Measurements from ENCODE around the gene MAP4K4.

Gene MAP4K4

GRCh38 chr2:101815739-101816391 lies 118.4 kb downstream of the MAP4K4 start:
- no peak for DNase-seq (ENCODE audit: low read depth in 2 of 2)

- DNase-seq (ENCODE audit: low read depth in 2 of 2): no peak
Measured at GRCh38 chr2:101816598-101816997, 119.1 kb downstream of the MAP4K4 start.

DNA sequence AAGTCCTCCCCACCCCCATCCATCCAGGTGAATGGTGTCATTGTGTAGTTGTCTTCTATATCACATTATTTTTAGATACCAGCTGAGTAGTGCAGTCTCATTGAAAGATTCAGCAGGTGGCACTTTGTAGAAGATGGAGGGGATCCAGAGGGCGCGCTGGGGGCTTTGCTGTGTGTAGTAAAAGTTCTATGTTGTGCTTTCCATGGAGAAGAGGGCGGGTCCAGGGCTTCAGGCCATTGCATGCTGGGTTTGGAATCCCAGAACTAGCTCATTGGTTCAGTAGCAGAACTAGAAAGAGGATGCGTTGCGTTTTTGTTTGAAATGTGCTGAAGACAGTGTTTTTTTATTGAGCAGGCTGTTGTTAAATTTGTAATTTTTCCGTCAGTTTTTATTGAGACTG lies 120.0 kb downstream of the MAP4K4 start:
- DNase-seq (ENCODE audit: low read depth in 2 of 2): no peak

DNA sequence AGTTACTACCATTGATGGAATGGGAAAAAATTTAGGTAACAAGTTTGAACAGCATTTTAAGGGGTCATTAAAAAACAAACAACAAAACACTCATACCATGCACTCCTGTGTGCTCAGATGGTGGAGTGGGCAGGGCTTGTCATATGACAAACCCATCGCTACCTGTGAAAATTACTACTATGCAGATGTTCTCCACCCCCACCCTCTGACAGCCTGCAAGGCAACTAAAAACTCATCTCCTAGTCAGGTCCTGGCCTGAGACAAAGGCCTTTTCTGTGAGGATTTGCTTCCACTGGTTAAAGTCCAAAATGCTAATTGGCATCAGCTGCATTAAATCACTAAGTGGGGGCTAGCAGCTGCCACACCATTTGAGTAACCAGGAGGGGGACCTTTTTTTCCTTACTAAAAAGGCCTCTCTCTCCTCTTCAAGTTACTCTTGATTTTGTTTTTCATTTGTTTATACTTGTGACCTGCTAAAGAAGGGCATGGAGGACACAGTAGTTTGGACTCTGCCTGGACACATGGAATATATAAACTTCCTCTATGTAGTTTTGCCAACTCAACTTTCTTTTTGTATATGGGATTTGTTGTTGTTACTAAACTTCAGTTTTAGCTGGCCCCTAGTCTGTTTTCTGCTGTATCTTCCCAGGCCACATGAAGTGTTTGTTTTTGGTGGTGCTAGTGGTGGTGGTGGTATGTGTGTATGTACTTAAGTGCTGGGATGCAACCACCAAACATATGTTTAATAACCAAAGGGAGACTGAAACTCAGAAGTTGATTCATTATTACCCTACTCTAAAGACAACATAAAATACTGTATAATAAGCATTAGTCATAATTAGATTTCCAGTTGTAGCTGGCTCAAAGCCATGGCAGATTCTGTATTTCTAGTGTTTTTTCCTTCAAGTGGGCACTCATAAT lies 121.3 kb downstream of the MAP4K4 start:
- no peak for DNase-seq (ENCODE audit: low read depth in 2 of 2)

- peak in 1 of 2 donors; percentile 23 for DNase-seq (ENCODE audit: low read depth in 2 of 2)
Measured at GRCh38 chr2:101820519-101820918, 123.0 kb downstream of the MAP4K4 start.

DNA sequence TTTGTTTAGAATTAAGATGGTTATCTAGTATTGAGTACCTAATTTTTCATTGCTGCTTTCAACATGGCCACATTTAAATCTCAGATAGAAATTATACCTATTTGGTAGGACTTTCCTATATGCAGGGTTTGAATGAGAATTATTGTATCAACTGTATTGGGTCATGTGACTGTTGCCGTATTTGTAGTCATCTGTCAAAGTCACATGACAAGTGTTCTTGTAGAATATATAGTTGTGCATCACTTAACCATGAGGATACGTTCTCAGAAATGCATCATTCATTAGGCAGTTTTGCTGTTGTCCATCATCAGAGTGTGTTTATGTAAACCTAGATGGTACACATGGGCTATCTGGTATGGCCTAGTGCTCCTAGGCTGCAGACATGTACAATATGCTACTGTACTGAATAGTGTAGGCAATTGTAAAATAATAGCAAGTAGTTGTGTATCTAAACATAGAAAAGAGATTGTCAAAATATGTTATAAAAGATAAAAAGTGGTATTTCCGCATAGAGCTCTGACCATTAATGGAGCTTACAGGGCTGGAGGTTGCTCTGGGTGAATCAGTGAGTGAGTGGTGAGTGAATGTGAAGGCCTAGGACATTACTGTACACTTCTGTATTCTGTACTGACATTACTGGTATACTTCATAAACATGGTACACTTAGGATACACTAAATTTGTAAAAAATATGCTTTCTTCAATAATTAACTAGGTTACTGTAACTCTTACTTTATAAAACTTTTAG lies 123.7 kb downstream of the MAP4K4 start:
- no peak for DNase-seq (ENCODE audit: low read depth in 2 of 2)

GRCh38 chr2:101821828-101822458 lies 124.4 kb downstream of the MAP4K4 start:
- DNase-seq (ENCODE audit: low read depth in 2 of 2): no peak

GRCh38 chr2:101823347-101823791 lies 125.9 kb downstream of the MAP4K4 start:
- peak; percentile 44 to 45 for DNase-seq (ENCODE audit: low read depth in 2 of 2)

- no peak for DNase-seq (ENCODE audit: low read depth in 2 of 2)
Measured at GRCh38 chr2:101823859-101824258, 126.4 kb downstream of the MAP4K4 start.

DNA sequence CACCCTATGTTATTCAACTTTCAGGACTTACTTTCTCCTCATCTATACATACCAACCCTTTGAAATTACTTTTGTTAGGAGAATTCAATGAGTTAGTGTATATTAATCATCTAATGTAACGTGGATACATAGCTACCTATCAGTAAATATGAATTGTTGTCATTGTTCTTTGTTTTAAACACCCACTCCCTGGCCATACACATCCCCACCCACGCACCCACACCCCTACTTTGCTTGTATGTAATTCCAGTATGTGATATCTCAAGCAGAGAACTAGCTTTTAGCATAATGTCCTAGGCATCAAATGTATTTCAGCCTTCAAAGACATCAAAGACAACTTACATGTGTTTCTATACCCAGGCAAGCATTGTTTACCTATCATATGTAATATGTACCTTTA lies 129.2 kb downstream of the MAP4K4 start:
- DNase-seq (ENCODE audit: low read depth in 2 of 2): no peak

- DNase-seq (ENCODE audit: low read depth in 2 of 2): no peak
Measured at GRCh38 chr2:101827246-101827645, 129.7 kb downstream of the MAP4K4 start.

GRCh38 chr2:101828257-101828656 lies 130.8 kb downstream of the MAP4K4 start:
- no peak for DNase-seq (ENCODE audit: low read depth in 2 of 2)

- DNase-seq (ENCODE audit: low read depth in 2 of 2): no peak
Measured at GRCh38 chr2:101828673-101829334, 131.3 kb downstream of the MAP4K4 start.

GRCh38 chr2:101829429-101829828 lies 131.9 kb downstream of the MAP4K4 start:
- no peak for DNase-seq (ENCODE audit: low read depth in 2 of 2)

- no peak for DNase-seq (ENCODE audit: low read depth in 2 of 2)
Measured at GRCh38 chr2:101830146-101830545, 132.6 kb downstream of the MAP4K4 start.

DNA sequence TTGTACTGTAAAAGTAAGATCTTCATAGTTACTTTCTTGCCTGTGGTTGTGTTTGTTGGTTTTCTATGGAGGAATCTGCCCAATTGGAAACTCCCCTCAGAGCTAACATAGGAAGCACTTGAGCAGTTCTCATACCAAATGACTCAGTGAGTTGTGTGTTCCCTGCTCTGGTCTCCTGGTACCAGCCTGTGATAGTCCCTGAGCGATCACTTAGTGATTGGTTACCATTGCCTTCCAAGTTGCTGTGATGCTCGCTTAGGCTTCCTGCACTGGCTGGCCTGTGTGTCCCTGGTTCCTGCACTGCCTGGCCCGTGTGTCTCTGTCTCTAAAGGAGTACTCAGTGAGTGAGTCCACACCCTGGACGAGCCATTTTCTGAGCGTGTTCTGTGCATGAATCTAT lies 133.0 kb downstream of the MAP4K4 start:
- DNase-seq (ENCODE audit: low read depth in 2 of 2): no peak

DNA sequence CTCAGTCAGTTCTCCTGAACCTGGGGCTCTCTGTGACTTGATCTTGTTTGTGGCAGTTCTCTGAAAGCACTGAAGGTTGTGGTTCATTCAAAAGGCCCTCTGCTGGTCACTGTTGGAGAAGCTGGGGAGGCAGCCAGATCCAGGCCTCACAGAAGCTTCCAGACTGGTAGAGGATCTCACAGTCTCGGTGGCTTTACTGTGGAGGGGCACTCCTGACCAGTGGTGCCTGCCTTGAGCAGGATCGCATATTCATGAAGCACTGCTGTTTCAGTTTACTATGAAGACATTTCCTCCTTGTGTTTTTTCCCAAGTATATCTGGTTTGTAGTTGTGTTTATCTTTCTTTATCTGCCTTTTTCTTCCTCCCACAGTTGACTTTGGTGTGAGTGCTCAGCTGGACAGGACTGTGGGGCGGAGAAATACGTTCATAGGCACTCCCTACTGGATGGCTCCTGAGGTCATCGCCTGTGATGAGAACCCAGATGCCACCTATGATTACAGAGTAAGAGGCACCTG lies 133.9 kb downstream of the MAP4K4 start:
- peak; percentile 32 to 34 for DNase-seq (ENCODE audit: low read depth in 2 of 2)

DNA sequence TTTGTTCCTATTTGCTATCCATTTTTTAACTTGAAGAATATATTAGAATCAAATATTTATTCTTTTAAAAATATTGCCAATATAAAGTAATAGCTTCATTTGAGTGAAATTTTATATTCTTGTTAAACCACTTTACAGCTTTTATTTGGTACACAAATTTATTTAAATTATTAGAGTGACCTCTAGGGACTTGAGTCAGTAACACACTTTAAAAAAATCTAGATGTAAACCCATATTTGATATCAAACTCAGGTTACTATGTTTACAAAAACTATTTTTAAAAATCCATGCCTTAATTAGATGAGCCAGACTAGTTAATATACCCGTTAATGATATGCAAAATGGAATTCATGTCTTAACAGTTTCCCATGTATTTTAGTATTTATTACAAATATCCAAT lies 134.6 kb downstream of the MAP4K4 start:
- no peak for DNase-seq (ENCODE audit: low read depth in 2 of 2)

DNA sequence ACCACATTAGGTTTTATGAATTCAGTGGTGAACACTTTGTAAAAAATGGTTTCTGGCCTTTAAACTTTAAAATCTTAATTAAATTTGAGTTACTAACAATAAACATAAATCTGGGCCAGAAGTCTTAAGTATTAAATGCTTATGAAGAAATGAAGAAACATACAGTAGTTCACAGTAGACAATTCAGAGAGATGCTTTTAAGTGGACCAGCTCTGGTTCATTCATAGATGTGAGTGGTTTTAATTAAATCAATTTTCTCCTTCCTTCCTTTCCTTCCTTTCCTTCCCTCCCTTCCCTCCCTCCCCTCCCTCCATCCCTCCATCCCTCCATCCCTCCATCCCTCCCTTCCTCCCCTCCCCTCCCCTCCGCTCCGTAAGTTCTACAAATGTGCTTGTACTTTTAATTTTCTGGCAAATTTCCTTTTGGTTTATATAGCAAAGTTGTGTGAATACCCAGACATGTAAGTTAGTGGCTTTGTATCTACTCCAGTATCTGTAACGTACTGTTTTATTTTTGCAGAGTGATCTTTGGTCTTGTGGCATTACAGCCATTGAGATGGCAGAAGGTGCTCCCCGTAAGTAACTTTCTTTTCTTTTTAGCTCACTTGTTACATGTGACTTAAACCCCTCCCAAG lies 136.5 kb downstream of the MAP4K4 start:
- no peak for DNase-seq (ENCODE audit: low read depth in 2 of 2)

DNA sequence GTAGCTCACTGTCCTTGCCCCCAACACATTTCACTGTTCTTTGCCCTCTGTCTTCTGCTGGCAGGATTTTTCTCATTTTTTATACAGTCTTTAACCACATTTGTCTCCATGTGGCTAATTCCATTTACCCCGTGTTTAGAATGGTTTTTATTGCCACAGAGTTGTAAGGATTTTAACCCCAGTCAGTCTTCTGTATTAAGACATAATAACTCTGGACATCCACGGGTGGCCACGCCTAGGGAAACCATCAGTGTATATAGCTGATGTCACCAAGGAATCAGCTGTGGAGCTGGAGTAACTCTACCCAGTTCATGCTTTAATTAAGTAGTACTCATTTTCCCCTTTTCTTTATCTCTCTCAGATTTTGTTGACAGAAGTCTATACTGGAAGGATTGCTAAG lies 139.8 kb downstream of the MAP4K4 start:
- no peak for DNase-seq (ENCODE audit: low read depth in 2 of 2)
